Medulla oblongata (tissue), 1 donor: ENCODE data around the gene FIBCD1.

ENCODE experiments used
- DNase-seq: peaks from one replicate; pipeline ENCODE4 v3.0.0-alpha.2; 2015; ENCODE audit errors: extremely low spot score

The FIBCD1 gene

DNA sequence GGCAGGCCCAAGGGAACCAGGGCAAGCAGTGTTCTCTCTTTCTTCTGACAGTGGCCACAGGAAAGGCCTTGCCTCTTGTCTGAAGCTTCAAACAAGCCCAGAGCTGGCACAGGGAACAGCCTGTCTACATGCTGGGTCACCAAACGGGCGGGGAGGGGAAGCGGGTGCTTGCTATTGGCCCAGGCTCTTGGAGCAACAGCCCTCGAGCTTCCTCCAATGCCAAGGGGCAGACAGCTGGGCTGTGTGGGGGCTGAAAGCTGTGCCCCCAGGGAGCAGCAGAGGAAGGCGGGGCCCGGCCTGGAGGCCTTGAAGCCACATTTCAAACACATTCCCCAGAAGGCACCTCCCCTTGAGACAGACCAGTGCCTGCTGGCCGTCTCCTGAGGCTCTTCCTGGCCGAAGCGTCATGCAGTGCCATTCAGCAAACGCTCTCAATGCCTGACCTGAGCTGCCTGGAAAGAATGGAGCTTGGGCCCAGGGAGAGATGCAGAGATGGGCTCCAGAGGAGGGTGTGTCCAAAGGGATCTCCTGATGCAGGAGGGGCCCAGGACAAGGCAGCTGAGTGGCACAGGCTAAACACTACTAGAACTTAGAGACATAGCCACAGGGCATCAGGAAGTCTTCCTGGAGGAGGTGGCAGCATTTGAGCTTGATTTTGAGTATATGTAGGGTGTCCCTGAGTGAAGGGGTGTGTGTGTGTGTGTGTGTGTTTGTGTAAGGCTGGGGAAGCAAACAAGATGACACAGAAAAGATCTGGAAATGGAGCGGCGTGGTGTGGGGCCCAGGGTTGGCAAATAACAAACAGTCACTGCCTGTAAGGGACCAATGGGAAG lies 2.5 kb downstream of the FIBCD1 start:
- peak; percentile 30 for DNase-seq

GRCh38 chr9:130935648-130936271 lies 3.3 kb downstream of the FIBCD1 start:
- DNase-seq = no peak

- DNase-seq = no peak
Observed at GRCh38 chr9:130934702-130935647, 4.1 kb downstream of the FIBCD1 start.

GRCh38 chr9:130934246-130934645 lies 4.8 kb downstream of the FIBCD1 start:
- no peak for DNase-seq

DNA sequence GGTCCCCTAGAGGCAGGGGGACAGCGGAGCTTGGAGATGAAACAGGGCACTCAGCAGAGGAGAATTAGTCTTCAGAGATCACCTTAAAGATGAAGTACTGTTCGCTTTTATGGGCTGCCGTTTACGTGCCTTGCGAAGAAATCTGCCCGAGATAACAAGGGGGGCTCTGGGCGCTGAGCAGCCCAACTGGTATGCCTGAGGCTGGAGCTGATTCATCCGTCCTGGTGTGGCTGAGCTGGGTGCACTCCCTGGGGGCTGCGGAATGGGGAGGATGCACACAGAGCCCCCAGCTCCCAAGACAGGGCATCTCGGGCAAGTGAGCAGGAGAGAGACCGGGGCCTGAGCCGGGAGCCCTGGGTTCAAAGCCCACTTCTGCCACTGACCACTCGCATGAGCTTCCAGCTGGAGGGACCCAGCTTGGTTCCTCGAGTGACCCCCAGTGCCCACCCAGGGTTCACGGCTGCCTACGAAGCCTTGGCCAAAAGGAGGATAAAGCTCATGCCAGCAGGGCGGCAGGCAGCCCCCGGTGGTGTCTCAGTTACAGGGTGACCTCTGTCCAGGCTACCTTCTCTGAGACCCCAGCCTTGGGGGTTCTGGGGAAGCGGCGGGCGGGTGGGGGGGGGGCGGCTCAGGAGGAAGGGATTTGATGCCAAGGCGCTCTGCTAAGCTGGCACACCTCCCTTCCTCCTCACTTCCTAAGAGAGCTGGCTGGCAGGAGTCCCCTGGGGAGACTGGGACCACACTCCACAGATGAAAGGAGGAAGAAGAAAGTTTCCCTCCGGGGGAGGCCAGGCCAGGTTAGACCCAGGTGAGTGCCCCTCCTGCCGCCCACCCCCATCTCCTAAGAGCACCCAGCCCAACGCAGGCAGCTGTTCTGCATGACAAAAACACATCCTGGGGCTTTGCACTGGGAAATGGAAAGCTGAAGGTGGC lies 5.7 kb downstream of the FIBCD1 start:
- DNase-seq = no peak

GRCh38 chr9:130932255-130933079 lies 6.6 kb downstream of the FIBCD1 start:
- DNase-seq = no peak

- no peak for DNase-seq
Observed at GRCh38 chr9:130931508-130932254, 7.4 kb downstream of the FIBCD1 start.

DNA sequence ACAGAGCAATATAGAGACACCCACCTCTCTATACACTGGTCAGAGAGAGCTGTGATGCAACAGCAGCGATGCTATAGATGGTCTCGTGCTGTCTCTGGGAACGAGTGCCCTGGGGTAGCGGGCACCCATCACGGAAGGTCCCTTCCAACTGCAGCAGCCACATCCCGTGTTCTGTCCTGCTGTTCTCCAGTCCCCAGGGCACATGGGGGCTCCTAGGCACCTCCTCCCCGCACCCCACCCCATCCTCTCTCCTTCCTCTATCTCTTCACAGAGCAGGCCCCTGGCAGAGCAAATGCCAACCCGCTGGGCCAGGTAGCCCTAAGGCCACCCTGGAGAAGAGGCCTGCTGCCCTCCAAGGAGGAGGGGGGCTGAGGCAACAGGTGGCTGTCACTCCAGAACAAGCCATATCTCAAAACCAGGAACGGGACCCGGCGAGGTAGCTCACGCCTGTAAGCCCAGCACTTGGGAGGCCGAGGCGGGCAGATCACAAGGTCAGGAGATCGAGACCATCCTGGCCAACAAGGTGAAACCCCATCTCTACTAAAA lies 8.2 kb downstream of the FIBCD1 start:
- DNase-seq = no peak

GRCh38 chr9:130930132-130930803 lies 8.8 kb downstream of the FIBCD1 start:
- no peak for DNase-seq

- DNase-seq = no peak
Observed at GRCh38 chr9:130929571-130930038, 9.4 kb downstream of the FIBCD1 start.

GRCh38 chr9:130927995-130928900 lies 10.8 kb downstream of the FIBCD1 start:
- DNase-seq = no peak

DNA sequence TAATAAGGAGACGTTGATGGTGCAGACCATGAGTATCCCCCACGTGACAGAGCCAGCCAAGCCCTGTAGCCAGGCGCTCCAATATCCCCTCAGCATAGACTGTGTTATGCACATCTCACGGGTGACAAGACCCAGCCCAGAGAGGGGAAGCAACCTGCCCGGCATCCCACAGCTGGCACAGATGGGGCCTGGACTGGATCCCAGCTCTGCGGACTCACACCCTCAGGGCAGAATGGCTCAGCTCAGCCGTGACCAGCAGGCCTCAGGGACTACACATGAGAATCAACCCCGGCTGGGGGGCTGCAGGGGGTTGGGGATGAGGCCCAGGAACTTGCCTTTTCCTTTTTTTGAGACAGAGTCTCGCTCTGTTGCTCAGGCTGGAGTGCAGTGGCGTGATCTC lies 11.7 kb downstream of the FIBCD1 start:
- DNase-seq = no peak

GRCh38 chr9:130925050-130925678 lies 13.9 kb downstream of the FIBCD1 start:
- DNase-seq = no peak

- no peak for DNase-seq
Observed at GRCh38 chr9:130924448-130924788, 14.6 kb downstream of the FIBCD1 start.

GRCh38 chr9:130923611-130924447 lies 15.2 kb downstream of the FIBCD1 start:
- no peak for DNase-seq
